ENCODE measurements around the gene RBMS2. TPM values are rescaled to one million over a fixed set of nuclear protein-coding genes. Genes with fewer than 3 reads are reported as not detected.

The RBMS2 gene
- total and polyA plus RNA-seq, 2 experiments from 2014 or later: 15.2 to 18.8 TPM

- H3K27ac ChIP-seq: no peak overlapping the region
- TF ChIP-seq EZH2phosphoT487 (IDR thresholded peaks at IDR 0.05; ENCODE audit: low read depth, severe bottlenecking, unreplicated experiment) (no peak), EZH2 (IDR thresholded peaks at IDR 0.05; ENCODE audit: borderline replicate concordance) (no peak), CTCF (IDR thresholded peaks at IDR 0.05; ENCODE audit: poor library complexity) (no peak)
- no peak overlapping the region for H2AFZ ChIP-seq
- peaks cover 39% of the 10 kb centered on the region for H3K79me2 ChIP-seq
- no peaks in the 10 kb centered on the region for H3K4me1 ChIP-seq (ENCODE audit: insufficient read depth)
- no peaks in the 10 kb centered on the region for H3K27me3 ChIP-seq
- no peaks in the 10 kb centered on the region for H3K9me2 ChIP-seq (replicated peaks; ENCODE audit: insufficient read depth)
- no peak for DNase-seq (ENCODE audit: low spot score)
- H3K4me2 ChIP-seq: no peak overlapping the region
- no peaks in the 10 kb centered on the region for H3K9me3 ChIP-seq (ENCODE audit: low read depth)
- H4K20me1 ChIP-seq (ENCODE audit: insufficient read depth, poor library complexity, severe bottlenecking): peaks cover 2% of the 10 kb centered on the region
- H3K36me3 ChIP-seq (replicated peaks; ENCODE audit: insufficient read depth, low read depth): no peaks in the 10 kb centered on the region
- WGBS (ENCODE audit: low lambda C conversion rate, missing lambda C conversion rate): 66% methylated on average over 2 of the region's 2 CpGs
- no peak overlapping the region for H3K4me3 ChIP-seq
Observed at GRCh38 chr12:56541631-56542030, 20.0 kb downstream of the RBMS2 start.

- no peaks in the 10 kb centered on the region for H4K20me1 ChIP-seq (ENCODE audit: insufficient read depth, poor library complexity, severe bottlenecking)
- no peak for DNase-seq (ENCODE audit: low spot score)
- no peaks in the 10 kb centered on the region for H3K4me1 ChIP-seq (ENCODE audit: insufficient read depth)
- no peaks in the 10 kb centered on the region for H3K27me3 ChIP-seq
- H3K4me2 ChIP-seq: no peak overlapping the region
- H2AFZ ChIP-seq: no peak overlapping the region
- H3K9me2 ChIP-seq (replicated peaks; ENCODE audit: insufficient read depth): no peaks in the 10 kb centered on the region
- H3K4me3 ChIP-seq: no peak overlapping the region
- no peaks in the 10 kb centered on the region for H3K9me3 ChIP-seq (ENCODE audit: low read depth)
- H3K79me2 ChIP-seq: peaks cover 39% of the 10 kb centered on the region
- H3K27ac ChIP-seq: no peak overlapping the region
- TF ChIP-seq EZH2 (IDR thresholded peaks at IDR 0.05; ENCODE audit: borderline replicate concordance): no peak
- no peak for TF ChIP-seq CTCF (IDR thresholded peaks at IDR 0.05; ENCODE audit: poor library complexity)
- no peak for TF ChIP-seq EZH2phosphoT487 (IDR thresholded peaks at IDR 0.05; ENCODE audit: low read depth, severe bottlenecking, unreplicated experiment)
- no peaks in the 10 kb centered on the region for H3K36me3 ChIP-seq (replicated peaks; ENCODE audit: insufficient read depth, low read depth)
- WGBS (ENCODE audit: low lambda C conversion rate, missing lambda C conversion rate): 95% methylated on average over 4 of the region's 4 CpGs
Observed at GRCh38 chr12:56542164-56542563, 20.5 kb downstream of the RBMS2 start.

- Histone ChIP-seq H3K27me3 (no peaks in the 10 kb centered on the region), H3K9me2 (replicated peaks; ENCODE audit: insufficient read depth) (no peaks in the 10 kb centered on the region), H3K4me3 (no peak overlapping the region), H3K4me1 (ENCODE audit: insufficient read depth) (no peaks in the 10 kb centered on the region), H3K4me2 (no peak overlapping the region), H3K9me3 (ENCODE audit: low read depth) (no peaks in the 10 kb centered on the region), H2AFZ (no peak overlapping the region), H3K36me3 (replicated peaks; ENCODE audit: insufficient read depth, low read depth) (no peaks in the 10 kb centered on the region), H4K20me1 (ENCODE audit: insufficient read depth, poor library complexity, severe bottlenecking) (no peaks in the 10 kb centered on the region), H3K79me2 (peaks cover 31% of the 10 kb centered on the region), H3K27ac (no peak overlapping the region)
- no peak for DNase-seq (ENCODE audit: low spot score)
- TF ChIP-seq EZH2 (IDR thresholded peaks at IDR 0.05; ENCODE audit: borderline replicate concordance): no peak
- no peak for TF ChIP-seq CTCF (IDR thresholded peaks at IDR 0.05; ENCODE audit: poor library complexity)
- TF ChIP-seq EZH2phosphoT487 (IDR thresholded peaks at IDR 0.05; ENCODE audit: low read depth, severe bottlenecking, unreplicated experiment): no peak
- 95% methylated on average over 3 of the region's 3 CpGs for WGBS (ENCODE audit: low lambda C conversion rate, missing lambda C conversion rate)
Observed at GRCh38 chr12:56545023-56545604, 23.5 kb downstream of the RBMS2 start.

All from hepatocyte (in vitro differentiated cells).